Lower leg skin (tissue), 3 donors: ENCODE measurements around the gene KCNJ9.

Experiments used
- CTCF ChIP-seq, 3 donors: fragments of 450-650 bp; IDR thresholded peaks; one replicate each; pipeline ENCODE4 v1.5.1; 2016; ENCODE audit warnings: antibody characterized with exemption in 3 of 3, mild to moderate bottlenecking in 3 of 3, moderate library complexity in 2 of 3
- POLR2A ChIP-seq, 2 donors: fragments of 450-650 bp; IDR thresholded peaks; one replicate each; pipeline ENCODE4 v1.6.1; 2016 to 2017; ENCODE audit warnings: antibody characterized with exemption in 2 of 2, mild to moderate bottlenecking in 1 of 2, moderate library complexity in 1 of 2

- TF ChIP-seq CTCF (IDR thresholded peaks at IDR 0.05) (no peak), POLR2A (IDR thresholded peaks at IDR 0.05) (no peak)
These were observed 55.0 kb downstream of the KCNJ9 start for GRCh38 chr1:160136121-160136925.
